GM10847 (cell line): Measurements from ENCODE around the gene CACUL1.
A peak's percentile ranks its signal among the peaks of the same experiment; 100 is the strongest.

Source experiments
- POLR2A ChIP-seq: IDR thresholded peaks from 2 replicates; pipeline ENCODE4 v1.6.1; 2011; ENCODE audit not compliant: insufficient read length; ENCODE audit errors: extremely low read depth

Gene CACUL1

DNA sequence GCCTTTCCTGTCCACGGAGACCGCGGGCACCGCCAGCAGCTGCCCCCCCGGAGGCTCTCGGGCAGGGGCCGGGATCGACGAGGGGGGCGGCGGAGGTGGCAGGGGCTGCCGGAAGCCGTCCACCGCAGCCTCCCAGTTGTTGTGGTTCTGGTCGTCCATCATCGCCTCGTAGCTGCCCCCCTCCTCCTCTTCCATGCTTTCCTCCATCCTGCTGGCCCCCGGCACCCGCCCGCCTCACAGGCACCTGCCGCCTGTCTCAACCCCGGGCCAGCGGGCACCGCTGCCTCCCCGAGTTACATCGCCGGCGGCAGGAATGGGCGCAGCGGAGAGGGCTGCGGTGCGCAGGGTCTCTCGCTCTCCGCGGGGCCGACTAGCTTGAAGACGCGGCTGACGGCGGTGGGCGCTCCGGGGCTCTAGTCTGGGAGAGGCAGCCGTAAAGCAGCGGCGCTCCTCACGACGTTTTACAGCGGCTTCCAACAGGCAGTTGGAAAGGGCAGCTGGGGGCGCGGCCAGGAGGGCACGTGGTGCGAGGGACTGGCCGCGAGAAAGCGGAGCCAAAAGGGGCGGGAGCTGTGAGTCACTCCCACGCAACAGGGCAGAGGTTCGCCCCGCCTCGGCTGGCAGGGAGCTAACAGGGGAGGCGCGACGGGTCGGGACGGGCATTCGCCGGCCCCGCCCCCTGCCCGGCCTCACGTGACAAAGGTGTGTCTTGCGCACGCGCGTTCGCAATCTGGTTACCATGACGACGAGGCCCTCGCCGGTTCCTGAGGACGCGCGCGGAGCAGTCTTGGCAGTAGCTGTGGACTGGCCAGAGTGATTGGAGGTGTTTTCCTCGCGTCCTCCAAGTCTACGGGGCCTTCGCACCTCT, at the start of gene CACUL1:
TSS of gene CACUL1 (minus strand) at position 415 of the 868 bp plus-strand sequence. CDS start at position 207, 208 bp downstream.
- TF ChIP-seq POLR2A = peak; percentile 71

DNA sequence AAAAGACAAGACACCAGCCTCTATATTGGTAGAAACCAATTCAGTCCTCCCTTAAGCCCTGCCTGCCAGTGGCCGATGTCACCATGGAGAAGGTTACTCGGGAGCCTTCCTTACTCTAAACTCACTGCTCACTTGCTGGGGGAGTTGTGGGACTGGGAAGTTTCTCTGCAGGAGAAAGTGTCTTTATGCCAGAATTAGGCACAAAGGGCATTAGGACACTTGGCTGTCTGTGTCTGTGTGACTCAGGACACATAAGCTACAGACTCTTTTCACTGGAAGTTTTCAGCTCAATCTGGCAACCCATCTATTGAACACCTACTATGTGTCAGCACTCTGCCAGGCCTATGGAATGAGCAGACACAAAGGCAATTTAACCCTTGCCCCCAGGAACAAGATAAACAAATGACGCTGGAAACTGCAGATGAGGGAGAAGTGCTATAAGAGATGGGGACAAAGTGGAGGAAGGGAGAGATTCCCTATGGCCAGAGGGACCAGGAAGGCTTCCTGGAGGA, 49.5 kb upstream of the CACUL1 start:
- no peak for TF ChIP-seq POLR2A

DNA sequence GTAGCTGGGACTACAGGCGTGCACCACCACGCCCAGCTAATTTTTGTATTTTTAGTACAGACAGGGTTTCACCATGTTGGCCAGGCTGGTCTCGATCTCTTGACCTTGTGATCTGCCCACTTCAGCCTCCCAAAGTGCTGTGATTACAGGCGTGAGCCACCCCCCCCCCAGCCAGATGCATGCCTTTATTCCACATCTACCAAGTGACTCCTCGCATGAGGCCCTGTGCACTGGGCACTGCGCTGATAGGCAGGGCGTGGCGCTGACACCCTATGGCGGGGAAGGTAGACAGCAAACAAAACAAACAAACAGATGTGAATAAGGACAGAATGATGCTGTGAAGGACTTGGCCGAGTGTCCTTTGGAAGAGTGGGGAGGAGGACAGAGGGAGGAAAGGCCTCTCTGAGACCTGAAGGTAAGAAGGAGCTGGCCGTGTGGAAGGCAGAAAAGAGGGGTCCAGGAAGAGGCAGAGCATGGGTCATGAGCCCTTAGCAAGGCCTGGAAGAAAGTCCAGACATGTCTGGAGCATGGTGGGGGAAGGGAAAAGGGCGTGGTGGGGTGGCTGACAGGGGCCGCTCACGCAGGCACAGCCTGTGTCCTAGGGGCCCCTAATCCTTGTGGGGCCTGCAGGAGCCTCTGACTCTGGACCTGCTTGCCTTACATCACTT, 47.5 kb upstream of the CACUL1 start:
- no peak for TF ChIP-seq POLR2A

DNA sequence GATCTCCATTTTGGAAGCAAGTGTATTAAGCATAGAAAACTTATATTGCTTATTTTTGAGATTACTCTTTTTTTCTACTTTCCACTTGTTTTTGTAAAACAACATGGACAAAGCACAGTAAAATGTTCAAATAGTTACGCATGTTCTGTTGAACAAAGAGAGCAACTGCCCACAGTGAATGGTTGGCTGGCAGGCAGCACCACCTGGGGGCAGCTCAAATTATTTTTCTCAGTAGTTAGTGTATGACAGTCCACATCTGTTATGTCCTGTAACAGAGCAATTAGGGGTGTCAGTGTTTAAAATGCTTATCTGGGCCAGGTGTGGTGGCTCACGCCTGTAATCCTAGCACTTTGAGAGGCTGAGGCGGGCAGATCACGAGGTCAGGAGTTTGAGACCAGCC, 46.1 kb upstream of the CACUL1 start:
- no peak for TF ChIP-seq POLR2A

DNA sequence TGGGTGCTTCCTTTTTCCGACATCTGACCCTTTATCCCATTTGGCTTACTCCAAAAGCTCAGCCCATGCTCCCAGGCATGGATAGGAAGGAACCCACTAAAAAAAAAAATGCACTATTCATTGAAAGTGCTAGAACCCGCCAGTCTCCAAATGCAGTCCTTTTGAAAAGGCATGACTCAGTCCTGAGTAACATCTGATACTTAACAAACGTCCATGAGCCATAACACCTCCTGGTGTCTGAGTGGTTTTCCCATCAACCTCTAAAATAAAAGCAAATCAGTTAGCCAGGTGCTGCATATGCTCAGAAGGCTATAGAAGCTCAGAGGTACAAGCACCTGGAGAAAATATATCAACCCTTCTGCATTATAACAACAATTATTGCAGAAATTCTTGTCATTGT, 45.0 kb upstream of the CACUL1 start:
- no peak for TF ChIP-seq POLR2A

DNA sequence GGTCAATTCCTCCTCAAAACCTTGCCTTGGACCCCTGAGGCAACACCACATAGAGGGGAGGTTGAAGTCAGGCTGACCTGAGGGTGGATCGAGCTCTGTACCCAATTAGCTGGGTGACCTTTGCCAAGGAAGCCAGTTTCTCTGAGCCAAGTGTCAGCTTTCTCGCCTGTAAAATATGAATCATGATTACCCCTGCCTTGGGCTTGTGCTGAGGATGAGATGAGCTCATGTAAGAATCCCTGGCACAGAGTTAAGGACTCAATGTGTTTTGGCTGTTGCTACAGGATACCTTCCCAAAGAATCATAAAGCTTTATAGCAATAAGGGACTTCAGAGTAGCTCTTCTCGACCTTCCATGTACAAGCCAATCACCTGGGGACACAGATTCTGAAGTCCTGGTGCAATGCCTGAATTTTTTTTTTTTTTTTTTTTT, 43.5 kb upstream of the CACUL1 start:
- TF ChIP-seq POLR2A = no peak

DNA sequence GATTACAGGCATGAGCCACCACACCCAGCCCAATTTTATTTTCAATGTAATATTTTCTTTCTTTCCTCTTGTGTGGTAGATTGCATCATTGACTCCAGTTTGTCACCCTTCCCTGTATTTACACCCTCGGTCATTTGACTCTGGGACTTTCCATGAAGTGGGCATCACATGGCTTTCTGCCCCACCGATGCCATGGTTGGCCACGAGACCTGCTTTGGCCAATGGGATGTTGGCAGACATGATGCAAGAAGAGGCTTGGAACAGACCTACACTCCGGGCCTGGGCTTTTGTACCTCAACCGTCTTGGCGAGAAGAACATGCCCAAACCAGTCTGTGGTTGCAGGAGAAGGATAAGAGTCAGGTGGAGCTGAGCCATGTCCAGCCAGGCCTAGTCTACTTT, 38.8 kb upstream of the CACUL1 start:
- TF ChIP-seq POLR2A = no peak

DNA sequence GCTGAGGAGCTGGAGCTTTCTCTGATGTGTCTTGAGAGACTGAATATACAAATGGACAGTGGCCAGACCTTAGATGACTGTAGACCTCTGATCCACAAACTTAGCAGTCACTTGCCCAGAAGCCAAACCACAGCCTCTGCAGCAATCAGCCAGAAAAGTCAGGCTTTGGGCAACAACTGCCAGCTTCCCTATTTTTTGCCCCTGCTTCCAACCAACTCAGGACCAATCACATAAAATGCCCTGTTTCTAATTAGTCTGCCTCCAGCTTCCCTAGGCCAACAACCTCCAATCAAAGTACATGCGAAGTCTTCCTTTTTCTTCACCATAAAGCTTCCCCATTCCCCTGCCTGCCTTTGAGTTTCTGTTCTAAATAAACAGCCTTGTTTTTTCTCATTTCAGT, 37.8 kb upstream of the CACUL1 start:
- no peak for TF ChIP-seq POLR2A

DNA sequence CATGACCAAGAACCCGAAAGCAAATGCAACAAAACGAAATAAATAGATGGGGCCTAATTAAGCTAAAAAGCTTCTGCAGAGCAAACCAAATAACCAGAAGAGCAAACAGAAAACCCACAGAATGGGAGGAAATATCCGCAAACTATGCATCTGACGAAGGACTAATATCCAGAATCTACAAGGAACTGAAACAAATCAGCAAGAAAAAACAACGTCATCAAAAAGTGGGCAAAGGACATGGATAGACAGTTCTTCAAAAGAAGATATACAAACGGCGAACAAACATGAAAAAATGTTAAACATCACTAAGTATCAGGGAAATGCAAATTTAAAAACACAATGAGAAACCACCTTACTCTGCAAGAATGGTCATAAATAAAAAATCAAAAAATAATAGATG, 35.3 kb upstream of the CACUL1 start:
- no peak for TF ChIP-seq POLR2A

DNA sequence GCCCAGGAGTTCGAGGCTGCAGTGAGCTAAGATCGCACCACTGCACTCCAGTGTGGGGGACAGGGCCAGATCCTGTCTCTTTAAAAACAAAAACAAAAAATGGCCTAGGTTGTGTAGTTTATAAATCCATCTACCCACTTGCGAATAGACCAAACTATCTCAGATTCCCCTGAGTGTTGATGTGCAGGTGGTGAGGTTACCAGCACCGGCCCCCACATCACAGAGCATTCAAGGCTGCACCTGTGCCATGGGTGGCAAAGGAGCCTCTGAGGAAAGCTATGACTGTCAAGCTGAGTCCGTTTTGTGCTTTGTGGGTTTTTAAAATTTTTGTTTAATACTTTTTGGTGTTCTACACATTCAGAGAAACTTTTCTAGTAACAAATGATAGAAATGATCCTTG, 30.8 kb upstream of the CACUL1 start:
- TF ChIP-seq POLR2A = no peak

DNA sequence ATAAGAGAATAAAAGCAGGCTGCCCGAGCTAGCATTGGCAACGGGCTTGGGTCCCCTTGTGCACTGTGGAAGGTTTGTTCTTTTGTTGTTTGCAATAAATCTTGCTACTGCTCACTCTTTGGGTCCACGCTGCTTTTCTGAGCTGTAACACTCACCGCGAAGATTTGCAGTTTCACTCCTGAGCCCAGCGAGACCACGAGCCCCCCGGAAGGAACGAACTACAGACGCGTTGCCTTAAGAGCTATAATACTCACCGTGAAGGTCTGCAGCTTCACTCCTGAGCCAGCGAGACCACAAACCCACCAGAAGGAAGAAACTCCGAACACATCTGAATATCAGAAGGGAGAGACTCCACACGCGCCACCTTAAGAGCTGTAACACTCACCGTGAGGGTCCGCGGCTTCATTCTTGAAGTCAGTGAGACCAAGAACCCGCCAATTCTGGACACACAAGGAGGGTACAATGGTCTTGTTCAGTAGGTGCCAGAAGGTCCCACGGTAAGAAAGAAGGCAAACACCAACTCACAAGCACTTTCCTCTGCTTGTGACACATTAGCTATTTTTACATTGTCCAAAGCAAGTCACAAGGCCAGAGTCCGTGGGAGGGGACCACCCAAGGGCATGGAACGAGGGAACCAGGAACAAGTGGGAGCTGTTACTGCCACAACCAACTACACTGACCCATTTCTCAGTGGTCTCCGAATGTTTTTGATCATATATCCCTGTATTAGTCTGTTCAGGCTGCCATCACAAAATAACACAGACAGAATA, 29.2 kb upstream of the CACUL1 start:
- no peak for TF ChIP-seq POLR2A

DNA sequence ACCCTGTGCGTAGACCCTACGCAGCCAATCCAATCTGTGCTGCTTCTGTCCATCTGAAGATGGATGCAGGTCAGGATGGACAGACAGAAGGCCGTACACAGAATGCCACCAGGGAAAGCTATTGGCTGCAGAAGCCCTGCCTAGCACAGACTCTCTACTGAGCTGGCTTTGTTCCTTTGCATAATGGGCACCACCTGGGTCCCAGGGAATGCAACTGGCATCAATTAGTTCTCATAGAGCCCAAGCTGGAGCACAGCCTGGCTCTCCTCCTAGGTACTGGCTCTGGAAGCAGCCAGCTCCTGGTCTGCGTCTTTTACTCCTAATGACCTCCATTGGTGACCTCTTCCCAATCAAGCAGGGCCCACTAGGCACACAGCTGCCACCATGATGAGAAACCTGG, 26.8 kb upstream of the CACUL1 start:
- TF ChIP-seq POLR2A = no peak

DNA sequence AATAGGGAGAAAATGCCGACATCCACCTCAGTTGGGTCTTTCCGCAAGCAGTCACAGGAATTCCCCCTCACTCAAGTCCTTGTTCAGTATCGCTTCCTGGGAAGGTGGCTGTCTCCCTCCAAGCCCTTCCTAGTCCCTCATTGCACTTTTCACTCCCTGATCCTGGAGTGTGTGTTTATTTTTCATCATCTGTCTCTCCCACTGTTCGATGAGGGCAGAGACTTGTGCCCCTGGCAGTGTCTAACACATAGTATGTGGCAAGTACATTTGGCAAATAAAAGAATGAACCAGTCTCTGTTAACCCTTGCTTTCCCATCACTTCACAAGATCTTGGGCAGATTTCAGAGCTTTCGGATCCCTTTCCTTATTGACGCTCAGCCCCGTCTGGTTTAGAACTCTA, 24.0 kb upstream of the CACUL1 start:
- no peak for TF ChIP-seq POLR2A

DNA sequence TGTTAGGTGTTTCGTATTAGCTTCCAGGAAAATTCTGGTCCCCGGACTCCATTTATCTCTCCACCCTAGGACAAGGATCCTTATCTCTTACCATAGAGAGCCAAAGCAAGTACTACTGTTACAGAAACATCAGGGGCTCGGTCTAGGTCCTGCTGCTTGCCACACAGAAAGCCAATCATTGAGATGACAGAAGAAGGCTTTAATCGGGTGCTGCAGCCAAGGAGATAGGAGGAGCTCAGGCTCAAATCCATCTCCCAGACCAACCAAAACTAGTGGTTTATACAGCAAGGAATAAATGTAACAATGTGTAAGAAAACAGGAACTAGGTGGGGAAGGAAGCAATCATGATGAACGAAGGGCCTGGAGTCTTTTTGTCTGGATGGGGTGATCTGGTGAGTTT, 22.2 kb upstream of the CACUL1 start:
- no peak for TF ChIP-seq POLR2A

DNA sequence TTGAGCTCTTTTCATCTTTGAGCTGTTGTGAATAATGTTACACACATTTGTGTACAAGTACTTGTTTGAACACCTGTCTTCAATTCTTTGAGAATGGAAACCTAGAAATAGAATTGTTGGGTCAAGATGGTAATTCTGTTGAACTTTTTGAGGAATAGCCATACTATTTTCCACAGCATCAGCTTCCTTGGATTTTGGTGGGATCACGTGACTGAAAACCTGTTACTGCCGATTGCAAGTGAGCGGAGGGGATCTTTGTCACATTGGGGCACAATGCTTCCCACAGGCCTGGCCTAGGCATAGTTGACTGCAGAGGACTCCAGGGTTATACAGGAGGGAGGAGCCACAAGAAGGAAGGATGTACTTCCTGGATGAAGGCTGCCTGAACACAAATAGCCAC, 21.3 kb upstream of the CACUL1 start:
- no peak for TF ChIP-seq POLR2A
